GM23338 (cell line): ENCODE measurements around the gene SNAPC4. TPM values are rescaled to one million over a fixed set of nuclear protein-coding genes. Genes with fewer than 3 reads are reported as not detected.

ENCODE experiments used
- ATAC-seq: fragments of 200-7000 bp; cut with Tn5 transposase; 3 replicates; pipeline ENCODE4 v1.9.1; 2020
- DNase-seq: peaks from one replicate; pipeline ENCODE4 v3.0.0-alpha.2; 2015; ENCODE audit warnings: low spot score
- H2AFZ ChIP-seq: fragments of 200-600 bp; sonication (generic); 2 replicates; pipeline ENCODE4 v1.8.0; 2016; ENCODE audit warnings: antibody characterized with exemption, mild to moderate bottlenecking, moderate library complexity
- H3F3A ChIP-seq: fragments of 200-600 bp; sonication (generic); replicated peaks from 2 replicates; pipeline ENCODE4 v1.8.0; 2017; ENCODE audit warnings: antibody characterized with exemption, mixed run types, low read depth
- H3K27ac ChIP-seq: fragments of 200-600 bp; sonication (generic); 2 replicates; pipeline ENCODE4 v1.6.1; 2016; ENCODE audit warnings: low read depth
- H3K27me3 ChIP-seq: fragments of 200-600 bp; sonication (generic); 2 replicates; pipeline ENCODE4 v1.8.0; 2016; ENCODE audit warnings: mild to moderate bottlenecking, mixed run types, moderate library complexity; ENCODE audit not compliant: insufficient read depth
- H3K36me3 ChIP-seq: fragments of 200-600 bp; sonication (generic); 2 replicates; pipeline ENCODE4 v1.8.0; 2016; ENCODE audit warnings: mild to moderate bottlenecking; ENCODE audit not compliant: insufficient read depth
- H3K4me1 ChIP-seq: fragments of 200-600 bp; sonication (generic); 2 replicates; pipeline ENCODE4 v1.8.0; 2016; ENCODE audit warnings: mild to moderate bottlenecking, moderate library complexity; ENCODE audit not compliant: insufficient read depth
- H3K4me2 ChIP-seq: fragments of 200-600 bp; sonication (generic); 2 replicates; pipeline ENCODE4 v1.7.1; 2017; ENCODE audit warnings: mixed run types
- H3K4me3 ChIP-seq: fragments of 200-600 bp; sonication (generic); 2 replicates; pipeline ENCODE4 v1.6.1; 2016; ENCODE audit warnings: mixed run types
- H3K79me2 ChIP-seq: fragments of 200-600 bp; sonication (generic); replicated peaks from 2 replicates; pipeline ENCODE4 v1.8.0; 2017; ENCODE audit warnings: mild to moderate bottlenecking; ENCODE audit not compliant: insufficient read depth
- H3K9me2 ChIP-seq: fragments of 200-600 bp; sonication (generic); 2 replicates; pipeline ENCODE4 v1.8.0; 2017; ENCODE audit not compliant: insufficient read depth
- H4K20me1 ChIP-seq: fragments of 200-600 bp; sonication (generic); replicated peaks from 2 replicates; pipeline ENCODE4 v1.8.0; 2017; ENCODE audit warnings: mild to moderate bottlenecking; ENCODE audit not compliant: insufficient read depth
- H3K27ac Mint-ChIP-seq: 2 replicates; pipeline ENCODE4 v1.8.0; 2020; ENCODE audit warnings: inconsistent platforms, mild to moderate bottlenecking, moderate library complexity, mixed read lengths
- H3K27me3 Mint-ChIP-seq: 3 replicates; pipeline ENCODE4 v1.8.0; 2022; ENCODE audit warnings: low read depth, mild to moderate bottlenecking, moderate library complexity, mixed read lengths, inconsistent platforms; ENCODE audit not compliant: insufficient read depth, poor library complexity
- H3K36me3 Mint-ChIP-seq: 3 replicates; pipeline ENCODE4 v1.8.0; 2021; ENCODE audit warnings: low read depth, mild to moderate bottlenecking, inconsistent platforms, moderate library complexity, mixed read lengths
- H3K4me1 Mint-ChIP-seq: 3 replicates; pipeline ENCODE4 v1.8.0; 2020; ENCODE audit warnings: mild to moderate bottlenecking, inconsistent platforms, mixed read lengths
- H3K4me3 Mint-ChIP-seq: 3 replicates; pipeline ENCODE4 v1.8.0; 2021; ENCODE audit warnings: moderate library complexity, mild to moderate bottlenecking, inconsistent platforms, mixed read lengths
- H3K9me3 Mint-ChIP-seq: 3 replicates; pipeline ENCODE4 v1.8.0; 2020; ENCODE audit warnings: moderate library complexity, mild to moderate bottlenecking, inconsistent platforms, mixed read lengths
- EZH2 ChIP-seq: fragments of 200-600 bp; sonication (generic); IDR thresholded peaks from one replicate; pipeline ENCODE4 v1.8.0; 2017; ENCODE audit warnings: antibody characterized with exemption, mild to moderate bottlenecking, low read depth; ENCODE audit not compliant: unreplicated experiment
- EZH2phosphoT487 ChIP-seq: fragments of 200-600 bp; sonication (generic); IDR thresholded peaks from one replicate; pipeline ENCODE4 v1.8.1; 2018; ENCODE audit warnings: antibody characterized with exemption; ENCODE audit not compliant: unreplicated experiment
- JUNB ChIP-seq: IDR thresholded peaks from one replicate; pipeline ENCODE4 v1.6.1; 2016; ENCODE audit warnings: antibody characterized with exemption; ENCODE audit not compliant: unreplicated experiment
- NANOG ChIP-seq: IDR thresholded peaks from 2 replicates; pipeline ENCODE4 v1.6.1; 2016; ENCODE audit warnings: antibody characterized with exemption, borderline replicate concordance
- POLR2AphosphoS5 ChIP-seq: IDR thresholded peaks from 2 replicates; pipeline ENCODE4 v1.6.1; 2016; ENCODE audit warnings: antibody characterized with exemption, low read depth
- STAT1 ChIP-seq: IDR thresholded peaks from one replicate; pipeline ENCODE4 v1.6.1; 2016; ENCODE audit warnings: antibody characterized with exemption; ENCODE audit not compliant: unreplicated experiment
- ZNF114 ChIP-seq: fragments of 250-450 bp; sonication (Bioruptor Pico); IDR thresholded peaks from 2 replicates; pipeline ENCODE4 v1.5.0; 2020; ENCODE audit warnings: mild to moderate bottlenecking, moderate library complexity
- polyA plus RNA-seq: library from polyadenylated mRNA; unstranded; fragments of >200 nt; fragmentation: Nextera tagmentation; extraction: Ambion mirVana; gene quantifications from 2 replicates; pipeline ENCODE4 v1.2.1, GENCODE V29; 2016
- total RNA-seq: library from RNA; depleted of rRNA; stranded (reverse); fragments of >200 nt; shearing (Covaris generic); gene quantifications from 2 replicates; pipeline ENCODE4 v1.2.3, GENCODE V29; 2014
- TF ChIP-seq, protein P1 (sequence below): IDR thresholded peaks from one replicate; pipeline ENCODE4 v1.6.1; 2018; ENCODE audit warnings: antibody characterized with exemption; ENCODE audit not compliant: unreplicated experiment
- TF ChIP-seq, protein P2 (sequence below): IDR thresholded peaks from 2 replicates; pipeline ENCODE4 v1.6.1; 2016; ENCODE audit warnings: antibody characterized with exemption
- TF ChIP-seq, protein P3 (sequence below), 2 experiments: fragments of 200-600 bp in 1 of 2; sonication (generic) in 1 of 2; conservative IDR thresholded peaks; 2 replicates each; pipeline versions ENCODE4 v1.5.1 to v1.6.1; 2016 to 2017; ENCODE audit warnings: antibody characterized with exemption in 2 of 2, low read depth in 2 of 2, mild to moderate bottlenecking in 2 of 2, moderate library complexity in 1 of 2

Gene SNAPC4
- total and polyA plus RNA-seq, 2 experiments from 2014 or later: 8.8 to 22.7 TPM

DNA sequence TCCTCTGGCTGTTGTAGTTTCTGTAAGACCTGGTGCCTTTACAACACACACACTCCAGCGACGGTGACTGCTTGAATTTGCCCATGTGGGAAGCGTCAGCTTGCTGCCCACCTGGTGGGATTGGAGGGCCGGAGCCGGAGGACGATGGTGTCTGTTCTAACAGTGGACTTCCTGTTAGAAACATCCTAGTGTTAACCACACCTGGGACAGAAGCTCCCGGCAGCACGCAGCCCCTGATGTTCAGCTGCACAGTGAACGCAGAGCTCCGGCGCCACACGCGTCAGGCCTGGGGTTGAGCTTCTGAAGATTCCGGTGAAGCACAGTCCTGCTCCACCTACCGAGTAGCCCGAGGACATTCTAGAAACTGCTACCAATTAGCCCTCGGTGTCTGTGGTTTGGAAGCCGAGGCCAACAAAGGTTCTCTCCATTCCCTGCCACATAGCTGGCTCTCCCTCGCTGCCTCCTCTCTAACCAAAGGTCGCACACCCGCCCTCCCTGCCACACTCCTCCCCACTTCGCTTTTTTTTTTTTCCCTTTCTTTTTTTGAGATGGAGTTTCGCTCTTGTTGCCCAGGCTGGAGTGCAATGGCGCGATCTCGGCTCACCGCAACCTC lies 24.9 kb upstream of the SNAPC4 start (continued):
- TF ChIP-seq EZH2phosphoT487: no peak
- TF ChIP-seq STAT1: no peak
- TF ChIP-seq, protein P1, sequence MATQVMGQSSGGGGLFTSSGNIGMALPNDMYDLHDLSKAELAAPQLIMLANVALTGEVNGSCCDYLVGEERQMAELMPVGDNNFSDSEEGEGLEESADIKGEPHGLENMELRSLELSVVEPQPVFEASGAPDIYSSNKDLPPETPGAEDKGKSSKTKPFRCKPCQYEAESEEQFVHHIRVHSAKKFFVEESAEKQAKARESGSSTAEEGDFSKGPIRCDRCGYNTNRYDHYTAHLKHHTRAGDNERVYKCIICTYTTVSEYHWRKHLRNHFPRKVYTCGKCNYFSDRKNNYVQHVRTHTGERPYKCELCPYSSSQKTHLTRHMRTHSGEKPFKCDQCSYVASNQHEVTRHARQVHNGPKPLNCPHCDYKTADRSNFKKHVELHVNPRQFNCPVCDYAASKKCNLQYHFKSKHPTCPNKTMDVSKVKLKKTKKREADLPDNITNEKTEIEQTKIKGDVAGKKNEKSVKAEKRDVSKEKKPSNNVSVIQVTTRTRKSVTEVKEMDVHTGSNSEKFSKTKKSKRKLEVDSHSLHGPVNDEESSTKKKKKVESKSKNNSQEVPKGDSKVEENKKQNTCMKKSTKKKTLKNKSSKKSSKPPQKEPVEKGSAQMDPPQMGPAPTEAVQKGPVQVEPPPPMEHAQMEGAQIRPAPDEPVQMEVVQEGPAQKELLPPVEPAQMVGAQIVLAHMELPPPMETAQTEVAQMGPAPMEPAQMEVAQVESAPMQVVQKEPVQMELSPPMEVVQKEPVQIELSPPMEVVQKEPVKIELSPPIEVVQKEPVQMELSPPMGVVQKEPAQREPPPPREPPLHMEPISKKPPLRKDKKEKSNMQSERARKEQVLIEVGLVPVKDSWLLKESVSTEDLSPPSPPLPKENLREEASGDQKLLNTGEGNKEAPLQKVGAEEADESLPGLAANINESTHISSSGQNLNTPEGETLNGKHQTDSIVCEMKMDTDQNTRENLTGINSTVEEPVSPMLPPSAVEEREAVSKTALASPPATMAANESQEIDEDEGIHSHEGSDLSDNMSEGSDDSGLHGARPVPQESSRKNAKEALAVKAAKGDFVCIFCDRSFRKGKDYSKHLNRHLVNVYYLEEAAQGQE: no peak
- TF ChIP-seq, protein P2, sequence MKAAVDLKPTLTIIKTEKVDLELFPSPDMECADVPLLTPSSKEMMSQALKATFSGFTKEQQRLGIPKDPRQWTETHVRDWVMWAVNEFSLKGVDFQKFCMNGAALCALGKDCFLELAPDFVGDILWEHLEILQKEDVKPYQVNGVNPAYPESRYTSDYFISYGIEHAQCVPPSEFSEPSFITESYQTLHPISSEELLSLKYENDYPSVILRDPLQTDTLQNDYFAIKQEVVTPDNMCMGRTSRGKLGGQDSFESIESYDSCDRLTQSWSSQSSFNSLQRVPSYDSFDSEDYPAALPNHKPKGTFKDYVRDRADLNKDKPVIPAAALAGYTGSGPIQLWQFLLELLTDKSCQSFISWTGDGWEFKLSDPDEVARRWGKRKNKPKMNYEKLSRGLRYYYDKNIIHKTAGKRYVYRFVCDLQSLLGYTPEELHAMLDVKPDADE: no peak

DNA sequence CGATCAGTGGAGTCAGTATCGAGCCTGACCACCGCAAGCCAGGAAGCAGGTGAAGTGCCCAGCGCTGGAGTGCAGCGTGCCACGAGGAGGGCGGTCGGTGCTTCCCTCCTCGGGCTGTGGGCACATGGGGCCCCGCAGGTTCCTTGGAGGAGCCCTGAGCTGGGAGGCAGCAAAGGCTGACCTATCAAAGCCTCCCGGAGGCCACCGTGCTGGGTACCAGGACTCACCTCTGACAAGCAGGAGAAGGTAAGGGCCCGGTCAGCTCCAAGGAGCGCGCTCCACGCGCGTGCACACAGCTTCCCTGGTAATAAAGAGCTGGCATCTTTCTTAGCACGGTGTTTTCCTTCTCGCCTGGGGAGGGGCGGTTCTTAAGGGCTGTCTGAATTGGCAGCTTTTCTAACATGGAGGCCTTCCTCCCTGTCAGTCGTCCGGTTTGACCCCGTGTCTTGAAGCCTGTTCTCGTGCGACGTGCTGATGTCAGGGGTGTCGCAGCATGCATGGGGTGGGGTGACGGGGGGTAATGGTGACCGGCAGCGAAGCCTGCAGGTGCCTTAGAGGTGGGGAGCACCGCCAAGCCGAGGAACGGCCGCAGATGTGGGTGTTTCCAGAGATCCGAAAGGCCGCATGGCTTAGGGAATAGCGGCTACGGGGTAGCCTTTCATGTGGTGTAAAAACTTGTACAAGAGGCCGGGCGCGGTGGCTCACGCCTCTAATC lies 23.6 kb upstream of the SNAPC4 start:
- H3K27ac Mint-ChIP-seq: no peak overlapping the region
- TF ChIP-seq, protein P2: no peak
- TF ChIP-seq, protein P3, sequence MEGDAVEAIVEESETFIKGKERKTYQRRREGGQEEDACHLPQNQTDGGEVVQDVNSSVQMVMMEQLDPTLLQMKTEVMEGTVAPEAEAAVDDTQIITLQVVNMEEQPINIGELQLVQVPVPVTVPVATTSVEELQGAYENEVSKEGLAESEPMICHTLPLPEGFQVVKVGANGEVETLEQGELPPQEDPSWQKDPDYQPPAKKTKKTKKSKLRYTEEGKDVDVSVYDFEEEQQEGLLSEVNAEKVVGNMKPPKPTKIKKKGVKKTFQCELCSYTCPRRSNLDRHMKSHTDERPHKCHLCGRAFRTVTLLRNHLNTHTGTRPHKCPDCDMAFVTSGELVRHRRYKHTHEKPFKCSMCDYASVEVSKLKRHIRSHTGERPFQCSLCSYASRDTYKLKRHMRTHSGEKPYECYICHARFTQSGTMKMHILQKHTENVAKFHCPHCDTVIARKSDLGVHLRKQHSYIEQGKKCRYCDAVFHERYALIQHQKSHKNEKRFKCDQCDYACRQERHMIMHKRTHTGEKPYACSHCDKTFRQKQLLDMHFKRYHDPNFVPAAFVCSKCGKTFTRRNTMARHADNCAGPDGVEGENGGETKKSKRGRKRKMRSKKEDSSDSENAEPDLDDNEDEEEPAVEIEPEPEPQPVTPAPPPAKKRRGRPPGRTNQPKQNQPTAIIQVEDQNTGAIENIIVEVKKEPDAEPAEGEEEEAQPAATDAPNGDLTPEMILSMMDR (conservative IDR thresholded peaks at IDR 0.05; ENCODE audit: low read depth in 2 of 2): no peak
- TF ChIP-seq, protein P1: no peak
- TF ChIP-seq EZH2 (no peak), POLR2AphosphoS5 (no peak), EZH2phosphoT487 (no peak), JUNB (no peak), ZNF114 (CRISPR knock-in tag) (no peak), NANOG (no peak)
- peaks cover 5% of the 10 kb centered on the region for H3K27me3 Mint-ChIP-seq
- ATAC-seq (no peak), DNase-seq (no peak)
- peaks cover 4% of the 10 kb centered on the region; the same call in 1 of the 2 replicates for H4K20me1 ChIP-seq
- no peak overlapping the region for H3K4me3 Mint-ChIP-seq
- H3K4me2 ChIP-seq: no peak overlapping the region
- no peaks in the 10 kb centered on the region for H3K9me2 ChIP-seq
- 0 out of 2 replicates have a peak, but pooled peaks cover 4% of the 10 kb centered on the region for H3F3A ChIP-seq
- H3K4me1 Mint-ChIP-seq: no peaks in the 10 kb centered on the region
- H3K9me3 Mint-ChIP-seq: no peaks in the 10 kb centered on the region
- H3K79me2 ChIP-seq: no peaks in the 10 kb centered on the region
- H3K4me1 ChIP-seq: no peaks in the 10 kb centered on the region
- H3K27ac ChIP-seq: no peak overlapping the region
- H3K36me3 Mint-ChIP-seq: peaks cover 63% of the 10 kb centered on the region
- no peak overlapping the region for H2AFZ ChIP-seq
- H3K4me3 ChIP-seq: no peak overlapping the region
- no peaks in the 10 kb centered on the region for H3K27me3 ChIP-seq
- peaks cover 3% of the 10 kb centered on the region; the same call in 1 of the 2 replicates for H3K36me3 ChIP-seq
